NOMO-1 treated with DMSO at 0.1 percent for 48 hours (cell line): ENCODE results near the gene ACSL6.

Experiments used
- DNase-seq: peaks from one replicate; lab custom pipeline; 2025; ENCODE audit not compliant: unreplicated experiment; lab: John Stamatoyannopoulos, UW

Gene ACSL6

GRCh38 chr5:132017738-132018625, 6.5 kb upstream of the ACSL6 start:
- no peak for DNase-seq

- DNase-seq = no peak
Measured at GRCh38 chr5:132017316-132017715, 5.9 kb upstream of the ACSL6 start.

GRCh38 chr5:132016721-132017250, 5.3 kb upstream of the ACSL6 start:
- DNase-seq = no peak

GRCh38 chr5:132013711-132014110, 2.3 kb upstream of the ACSL6 start:
- DNase-seq = no peak

- no peak for DNase-seq
Measured at GRCh38 chr5:132013006-132013689, 1.7 kb upstream of the ACSL6 start.

GRCh38 chr5:132012371-132013005, 1.0 kb upstream of the ACSL6 start:
- no peak for DNase-seq

GRCh38 chr5:132010989-132011621, 353 bp downstream of the ACSL6 start:
- DNase-seq = no peak

- DNase-seq = no peak
Measured at GRCh38 chr5:132010645-132010988, 841 bp downstream of the ACSL6 start.

- DNase-seq = no peak
Measured at GRCh38 chr5:132009706-132010405, 1.6 kb downstream of the ACSL6 start.

GRCh38 chr5:132008961-132009680, 2.3 kb downstream of the ACSL6 start:
- no peak for DNase-seq

- DNase-seq = no peak
Measured at GRCh38 chr5:132008163-132008473, 3.3 kb downstream of the ACSL6 start.

GRCh38 chr5:132007399-132008162, 3.9 kb downstream of the ACSL6 start:
- DNase-seq = peak; percentile 52

- no peak for DNase-seq
Measured at GRCh38 chr5:132006331-132007120, 4.9 kb downstream of the ACSL6 start.

- DNase-seq = no peak
Measured at GRCh38 chr5:132005591-132005990, 5.9 kb downstream of the ACSL6 start.

- DNase-seq = no peak
Measured at GRCh38 chr5:132003982-132004381, 7.5 kb downstream of the ACSL6 start.

- no peak for DNase-seq
Measured at GRCh38 chr5:132003170-132003744, 8.2 kb downstream of the ACSL6 start.

GRCh38 chr5:132002757-132003156, 8.7 kb downstream of the ACSL6 start:
- DNase-seq = no peak
